K562 (cell line): Measurements from ENCODE around the gene CCDC13.
"Not testable (repeated sequence)": the region's sequence is repeated elsewhere in the genome, so short reads cannot be mapped to it uniquely, and the experiment has no call there.

Experiments used
- SMAD2 ChIP-seq: fragments of 150-350 bp; IDR thresholded peaks from 2 replicates; pipeline ENCODE4 v1.6.1; 2014; ENCODE audit warnings: low read depth, mild to moderate bottlenecking, low read length
- SRF ChIP-seq, 2 experiments: fragments of 250-450, 450-650 bp in 1 of 2; sonication (Bioruptor Pico) in 1 of 2; sonication (generic) in 1 of 2; formaldehyde crosslinking; IDR thresholded peaks; 2 replicates each; pipeline versions ENCODE4 v1.5.0 to v1.5.1; 2020 to 2022; ENCODE audit warnings: mild to moderate bottlenecking in 1 of 2, missing genetic modification reagents in 1 of 2
- TAF1 ChIP-seq: IDR thresholded peaks from 2 replicates; pipeline ENCODE4 v1.6.1; 2011; ENCODE audit warnings: mild to moderate bottlenecking, low read length, moderate library complexity; ENCODE audit not compliant: insufficient read depth, control insufficient read depth, severe bottlenecking; ENCODE audit errors: extremely low read depth
- ZBTB11 ChIP-seq, 3 experiments: fragments of 200-800 bp in 1 of 3; fragments of 250-450 bp in 1 of 3; fragments of 450-650 bp in 1 of 3; sonication (Bioruptor Pico) in 1 of 3; sonication (Bioruptor generic) in 1 of 3; formaldehyde crosslinking in 1 of 3; IDR thresholded peaks; 2 replicates each; pipeline versions ENCODE4 v1.6.1 to v1.8.0; 2016 to 2022; ENCODE audit warnings: mild to moderate bottlenecking in 2 of 3, missing genetic modification characterization in 2 of 3, missing compliant biosample characterization in 1 of 3, moderate library complexity in 1 of 3
- ZBTB8A ChIP-seq: fragments of 450-650 bp; IDR thresholded peaks from 2 replicates; pipeline ENCODE4 v1.6.1; 2018; ENCODE audit warnings: mild to moderate bottlenecking, moderate library complexity; ENCODE audit not compliant: partially characterized antibody
- ZC3H11A ChIP-seq: IDR thresholded peaks from 2 replicates; pipeline ENCODE4 v1.6.1; 2012; ENCODE audit warnings: low read depth, low read length, improper control_type of control experiment

- TF ChIP-seq ZC3H11A; SMAD2; TAF1; SRF (CRISPR knock-in tag; IDR thresholded peaks at IDR 0.05); ZBTB8A: not testable (repeated sequence)
- 0 out of 6 replicates have a peak, but pooled peaks of 1 of the 3 experiments have one; percentile 31 for TF ChIP-seq ZBTB11 (CRISPR knock-in tag; IDR thresholded peaks at IDR 0.05)
Measured at GRCh38 chr3:42811118-42811883, 38.2 kb upstream of the CCDC13 start.
